IMR-90 (cell line): ENCODE results near the gene RPA3. TPM values are rescaled to one million over a fixed set of nuclear protein-coding genes. Genes with fewer than 3 reads are reported as not detected.

Experiments used
- ATAC-seq: fragments of 200-7000 bp; cut with Tn5 transposase; 2 replicates; pipeline ENCODE4 v1.9.1; 2020; ENCODE audit warnings: low read depth, mild to moderate bottlenecking, moderate library complexity
- BruUV-seq: library from RNA; stranded (reverse); fragments of 400-500 nt; replicated peaks from 2 replicates; lab custom pipeline; 2021; lab: Mats Ljungman, UMichigan
- CTCF ChIA-PET: fragments of 300-600 bp; formaldehyde crosslinking; extraction: SDS; loops from one replicate; lab custom pipeline; 2021; ENCODE audit warnings: antibody characterized with exemption; lab: Yijun Ruan, JAX
- POLR2A ChIA-PET: fragments of 300-600 bp; sonication (Branson Sonifier 250); formaldehyde crosslinking; loops from one replicate; lab custom pipeline; 2022; ENCODE audit warnings: antibody characterized with exemption; ENCODE audit not compliant: unreplicated experiment; lab: Charles Lee
- DNase-seq: peaks from one replicate; pipeline ENCODE4 v3.0.0; 2013
- H2AFZ ChIP-seq: replicated peaks from 2 replicates; pipeline ENCODE3; 2013; ENCODE audit warnings: low read length, mild to moderate bottlenecking; ENCODE audit not compliant: poor library complexity
- H2AK5ac ChIP-seq: 2 replicates; pipeline ENCODE4 v1.6.1; 2013; ENCODE audit warnings: low read depth, low read length, inconsistent platforms
- H2AK9ac ChIP-seq: replicated peaks from 2 replicates; pipeline ENCODE3; 2013; ENCODE audit warnings: mild to moderate bottlenecking, low read depth, low read length, moderate library complexity; ENCODE audit not compliant: poor library complexity
- H2BK120ac ChIP-seq: 2 replicates; pipeline ENCODE4 v1.6.1; 2013; ENCODE audit warnings: low read depth, low read length, inconsistent platforms
- H2BK15ac ChIP-seq: 3 replicates; pipeline ENCODE4 v1.6.1; 2013; ENCODE audit warnings: low read depth, low read length, inconsistent platforms
- H2BK20ac ChIP-seq: 2 replicates; pipeline ENCODE4 v1.6.1; 2013; ENCODE audit warnings: low read depth, mild to moderate bottlenecking, inconsistent platforms, low read length, moderate library complexity
- H2BK5ac ChIP-seq: 2 replicates; pipeline ENCODE4 v1.6.1; 2013; ENCODE audit warnings: mild to moderate bottlenecking, low read depth, low read length, inconsistent platforms; ENCODE audit not compliant: poor library complexity, severe bottlenecking
- H3K14ac ChIP-seq: replicated peaks from 2 replicates; pipeline ENCODE4 v1.6.1; 2013; ENCODE audit warnings: low read depth, low read length, inconsistent platforms
- H3K18ac ChIP-seq: 2 replicates; pipeline ENCODE4 v1.6.1; 2013; ENCODE audit warnings: low read depth, low read length, control low read depth
- H3K23ac ChIP-seq: 2 replicates; pipeline ENCODE4 v1.6.1; 2013; ENCODE audit warnings: low read depth, low read length, inconsistent platforms
- H3K27ac ChIP-seq: 2 replicates; pipeline ENCODE4 v1.5.1; 2013; ENCODE audit warnings: mild to moderate bottlenecking, control low read depth, low read length; ENCODE audit not compliant: insufficient read depth
- H3K27me3 ChIP-seq: 2 replicates; pipeline ENCODE4 v1.6.1; 2013; ENCODE audit warnings: low read length; ENCODE audit not compliant: control insufficient read depth, insufficient read depth
- H3K36me3 ChIP-seq: 2 replicates; pipeline ENCODE4 v1.6.1; 2013; ENCODE audit warnings: low read length, mixed read lengths; ENCODE audit not compliant: control insufficient read depth, insufficient read depth
- H3K4ac ChIP-seq: 2 replicates; pipeline ENCODE4 v1.6.1; 2013; ENCODE audit warnings: low read depth, low read length, inconsistent platforms
- H3K4me1 ChIP-seq: 2 replicates; pipeline ENCODE4 v1.6.1; 2013; ENCODE audit warnings: low read length, mixed read lengths; ENCODE audit not compliant: control insufficient read depth, insufficient read depth
- H3K4me2 ChIP-seq: 2 replicates; pipeline ENCODE4 v1.6.1; 2013; ENCODE audit warnings: low read depth, mild to moderate bottlenecking, control low read depth, low read length, moderate library complexity
- H3K4me3 ChIP-seq: 2 replicates; pipeline ENCODE4 v1.5.1; 2013; ENCODE audit warnings: low read depth, mild to moderate bottlenecking, control low read depth, low read length, moderate library complexity; ENCODE audit not compliant: insufficient read depth
- H3K56ac ChIP-seq: 2 replicates; pipeline ENCODE4 v1.6.1; 2013; ENCODE audit warnings: low read length, inconsistent platforms; ENCODE audit not compliant: insufficient read depth; ENCODE audit errors: extremely low read depth
- H3K79me1 ChIP-seq, 2 experiments: 2 replicates each; pipeline ENCODE4 v1.6.1; 2013; ENCODE audit warnings: low read length in 2 of 2, inconsistent platforms in 1 of 2, low read depth in 1 of 2
- H3K9ac ChIP-seq: 2 replicates; pipeline ENCODE4 v1.6.1; 2013; ENCODE audit warnings: low read depth, low read length, control low read depth
- H3K9me1 ChIP-seq: 2 replicates; pipeline ENCODE4 v1.6.1; 2013; ENCODE audit warnings: low read length, inconsistent platforms; ENCODE audit not compliant: insufficient read depth
- H3K9me3 ChIP-seq: 2 replicates; pipeline ENCODE4 v1.6.1; 2013; ENCODE audit warnings: low read length; ENCODE audit not compliant: control insufficient read depth, insufficient read depth
- H4K20me1 ChIP-seq: 2 replicates; pipeline ENCODE4 v1.6.1; 2013; ENCODE audit warnings: low read length, inconsistent platforms; ENCODE audit not compliant: insufficient read depth
- H4K5ac ChIP-seq: 2 replicates; pipeline ENCODE4 v1.6.1; 2013; ENCODE audit warnings: mild to moderate bottlenecking, low read depth, low read length, control low read depth
- H4K8ac ChIP-seq, 2 experiments: 2 replicates each; pipeline ENCODE4 v1.6.1; 2013; ENCODE audit warnings: low read depth in 2 of 2, low read length in 2 of 2, control low read depth in 1 of 2, inconsistent platforms in 1 of 2
- H4K91ac ChIP-seq: 2 replicates; pipeline ENCODE4 v1.6.1; 2013; ENCODE audit warnings: low read depth, low read length, inconsistent platforms; ENCODE audit not compliant: insufficient read depth
- CEBPB ChIP-seq: IDR thresholded peaks from 2 replicates; pipeline ENCODE4 v1.6.1; 2012; ENCODE audit warnings: low read depth, low read length, improper control_type of control experiment
- ELK1 ChIP-seq: fragments of 150-350 bp; IDR thresholded peaks from 2 replicates; pipeline ENCODE4 v1.6.1; 2016; ENCODE audit warnings: low read depth, mild to moderate bottlenecking, low read length, moderate library complexity, borderline replicate concordance
- MAFK ChIP-seq: IDR thresholded peaks from 2 replicates; pipeline ENCODE4 v1.6.1; 2012; ENCODE audit warnings: low read depth, low read length, improper control_type of control experiment
- MXI1 ChIP-seq: IDR thresholded peaks from 2 replicates; pipeline ENCODE4 v1.6.1; 2012; ENCODE audit warnings: low read depth, mild to moderate bottlenecking, low read length, moderate library complexity, borderline replicate concordance
- POLR2A ChIP-seq: IDR thresholded peaks from 2 replicates; pipeline ENCODE4 v1.6.1; 2012; ENCODE audit warnings: mild to moderate bottlenecking, low read depth, low read length
- RFX5 ChIP-seq: IDR thresholded peaks from 2 replicates; pipeline ENCODE4 v1.8.0; 2012; ENCODE audit warnings: low read depth, mild to moderate bottlenecking, low read length, moderate library complexity
- WGBS, 2 experiments: methylation state at CpG; one replicate each; pipeline versions ENCODE4 v1.1.5 to v1.1.7; 2013; ENCODE audit warnings: missing lambda C conversion rate in 2 of 2; ENCODE audit not compliant: insufficient read length in 1 of 2; ENCODE audit errors: extremely low coverage in 2 of 2; 5-methylcytosine and 5-hydroxymethylcytosine counted together
- dilution Hi-C: fragments of 300-500 bp; cut with HindIII; formaldehyde crosslinking; loops from one replicate; pipeline ENCODE4 v1.14.3; 2018; ENCODE audit warnings: low sequenced_read_pairs; ENCODE audit not compliant: unreplicated experiment
- in situ Hi-C: fragments of 300-500 bp; cut with MboI; formaldehyde crosslinking; loops from 3 replicates; pipeline ENCODE4 v1.14.3; 2019; ENCODE audit warnings: low sequenced_read_pairs, inconsistent platforms, mixed read lengths
- intact Hi-C: fragments of 100-400 bp; cut with micrococcal nuclease; formaldehyde crosslinking; loops from 2 replicates; pipeline ENCODE4 v1.10.0; 2022
- polyA plus RNA-seq, 3 experiments: library from polyadenylated mRNA; depleted of rRNA; stranded (reverse); fragments of >200 nt; gene quantifications; 2 replicates each; pipeline ENCODE4 v1.2.3, GENCODE V29; 2012; ENCODE audit warnings: low replicate concordance in 1 of 3
- total RNA-seq: library from RNA; depleted of rRNA; stranded (reverse); fragments of >200 nt; gene quantifications from 2 replicates; pipeline ENCODE4 v1.2.3, GENCODE V29; 2012

The RPA3 gene
- total and polyA plus RNA-seq, 2 of the 4 experiments (the other 2 are of a cell fraction), result 12.7 to 21.1 TPM

DNA sequence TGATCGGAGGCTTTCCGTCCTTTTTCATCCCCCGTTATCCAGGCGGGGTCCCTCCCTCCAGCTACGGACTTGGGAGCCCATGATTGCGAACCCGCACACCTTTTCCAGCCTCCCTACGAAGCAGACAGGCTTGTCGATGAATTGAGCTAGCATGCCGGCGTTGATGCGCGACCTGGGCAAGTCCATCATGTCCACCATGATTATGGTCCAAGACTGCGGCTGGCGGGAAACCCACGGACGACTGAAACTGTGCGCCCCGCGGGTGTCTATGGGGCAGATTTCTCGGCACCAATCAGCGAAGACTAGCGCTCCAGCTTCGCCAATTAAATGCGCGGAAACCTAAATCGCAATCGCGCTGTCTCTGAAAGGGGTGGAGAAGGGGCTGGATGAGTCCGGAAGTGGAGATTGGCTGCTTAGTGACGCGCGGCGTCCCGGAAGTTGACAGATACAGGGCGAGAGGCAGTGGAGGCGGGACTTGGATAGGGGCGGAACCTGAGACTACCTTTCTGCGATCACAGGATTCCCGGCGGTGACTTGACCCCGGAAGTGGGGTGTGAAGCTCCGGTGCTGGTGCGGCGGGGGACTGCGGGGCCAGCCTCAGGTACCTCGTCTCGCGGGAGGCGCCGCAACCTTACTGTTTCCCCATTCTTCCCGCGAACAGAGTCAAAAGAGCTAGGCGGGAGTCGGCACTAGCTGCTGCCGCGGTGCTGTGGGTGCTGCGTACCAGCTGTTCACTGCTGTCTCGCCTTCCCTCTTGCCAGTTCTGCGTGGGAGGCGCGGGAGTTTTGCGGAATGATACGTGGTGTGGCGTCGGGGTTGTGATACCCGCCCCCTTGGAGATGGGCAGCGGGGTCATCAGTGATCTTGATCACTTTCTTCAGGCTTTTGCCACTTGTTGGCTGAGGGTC, 77.9 kb downstream of the RPA3 start, which contains the start of gene UMAD1 (continued):
- TF ChIP-seq MXI1 (peak; percentile 76), RFX5 (no peak), CEBPB (0 out of 2 replicates have a peak, but pooled peaks have one; percentile 11)

DNA sequence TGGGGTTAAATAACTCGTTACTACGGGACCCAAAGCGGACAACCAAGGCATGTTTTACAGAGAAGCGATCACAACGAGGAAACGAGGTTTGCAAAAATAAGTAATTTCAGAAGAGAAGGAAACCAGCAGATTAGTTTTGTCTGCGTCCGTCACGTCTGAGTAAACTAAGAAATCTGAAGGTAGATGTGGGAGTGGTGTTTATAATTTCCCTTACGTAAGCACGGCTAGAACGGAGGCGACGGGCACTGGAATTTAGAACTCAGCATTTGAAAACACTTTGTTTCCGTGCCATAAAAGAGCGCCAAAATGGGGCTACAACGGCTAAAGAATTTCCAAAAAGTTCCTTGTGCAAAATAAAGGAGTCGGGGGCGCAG, 78.6 kb downstream of the RPA3 start:
- H2AK9ac ChIP-seq, result no peak overlapping the region
- H3K27ac ChIP-seq, result peak overlapping the region; percentile 39; the same call in 1 of the 2 replicates
- H3K18ac ChIP-seq, result no peak overlapping the region
- peak overlapping the region; percentile 31 for H3K56ac ChIP-seq
- 0 out of 2 replicates have a peak overlapping the region, but pooled peaks have one; percentile 21 for H3K23ac ChIP-seq
- H4K20me1 ChIP-seq, result no peaks in the 10 kb centered on the region
- intact Hi-C loops, result loop anchor here (2.0 to 5.0 kb wide), 6 partner anchors 57 to 577 kb away; no protein-coding TSS in a partner anchor
- no peak overlapping the region for H4K5ac ChIP-seq
- H3K4me2 ChIP-seq, result peak overlapping the region; percentile 56
- CTCF ChIA-PET, result interaction anchor here (1.0 kb wide), 1 partner anchor 577 kb away, joined by 3 read pairs; no protein-coding TSS in a partner anchor
- H4K91ac ChIP-seq, result no peak overlapping the region
- H3K14ac ChIP-seq, result no peak overlapping the region; the same call in 1 of the 2 replicates
- H2BK5ac ChIP-seq, result no peak overlapping the region
- TF ChIP-seq ELK1, result no peak
- peak; percentile 0; the same call in 1 of the 2 replicates for TF ChIP-seq POLR2A
- peak; percentile 79 for TF ChIP-seq MAFK
- no peaks in the 10 kb centered on the region for H3K27me3 ChIP-seq
- in situ Hi-C loops, result no loop called here
- peak overlapping the region; percentile 58; the same call in 1 of the 2 replicates for H3K9ac ChIP-seq
- H3K79me1 ChIP-seq, result peaks cover 13 to 21% of the 10 kb centered on the region in 2 experiments
- WGBS, 2 experiments, result 0% methylated on average over 9 of the region's 19 CpGs; no CpG with 5 or more reads in 1 of the 2 experiments
- ATAC-seq, result no peak
- peak; percentile 2 for DNase-seq
- BruUV-seq, result no TSS peak
- POLR2A ChIA-PET, result no interaction called here
- H3K4me1 ChIP-seq, result no peaks in the 10 kb centered on the region
- H3K9me3 ChIP-seq, result no peaks in the 10 kb centered on the region
- no peaks in the 10 kb centered on the region; the same call in 1 of the 2 replicates for H3K9me1 ChIP-seq
- peak overlapping the region; percentile 96 for H2AFZ ChIP-seq
- H2BK20ac ChIP-seq, result no peak overlapping the region
- dilution Hi-C loops, result no loop called here
- H2AK5ac ChIP-seq, result no peak overlapping the region
- no peak overlapping the region for H2BK120ac ChIP-seq
- H3K4ac ChIP-seq, result peak overlapping the region; percentile 50
- H2BK15ac ChIP-seq, result no peak overlapping the region
- H3K4me3 ChIP-seq, result peak overlapping the region; percentile 78
- H4K8ac ChIP-seq, result peak overlapping the region; percentile 49 to 53; a peak in 3 of 4 replicates
- H3K36me3 ChIP-seq, result no peaks in the 10 kb centered on the region
